ENCODE measurements around the gene ATP6V1E1.
"Not testable (repeated sequence)": the region's sequence is repeated elsewhere in the genome, so short reads cannot be mapped to it uniquely, and the experiment has no call there.

Gene ATP6V1E1

DNA sequence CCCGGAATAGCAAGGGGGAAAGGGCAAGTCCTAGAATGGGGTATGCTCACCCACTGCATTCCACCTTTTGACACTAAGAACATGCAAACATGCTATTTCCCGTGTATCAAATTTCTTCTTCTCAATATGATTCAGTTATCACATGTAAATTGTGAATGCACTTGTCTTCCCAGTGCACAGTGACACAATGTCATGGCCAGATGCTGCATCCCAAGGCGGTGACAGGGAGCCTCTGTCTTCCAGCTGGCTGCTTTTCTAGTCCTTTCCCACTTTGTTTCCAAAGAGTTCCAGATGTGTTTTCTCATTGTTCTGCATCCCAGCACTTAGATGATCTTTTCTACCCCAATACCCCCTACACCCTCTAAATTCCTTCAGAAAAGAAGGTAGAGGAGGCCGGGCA is 52.9 kb downstream of the ATP6V1E1 start:
- H3K4me3 ChIP-seq (ENCODE audit: insufficient read depth, low read depth, low read length): no peak overlapping the region
- no peak overlapping the region for H3K27ac ChIP-seq (ENCODE audit: insufficient read depth, low read depth, low read length, poor library complexity, severe bottlenecking)
- peaks cover 4% of the 10 kb centered on the region for H3K4me1 ChIP-seq (ENCODE audit: control insufficient read depth, insufficient read depth, low read length)
- H3K9me3 ChIP-seq (ENCODE audit: control insufficient read depth, low read length): no peaks in the 10 kb centered on the region
- 90 to 92% methylated on average over 4 of the region's 4 CpGs for WGBS, 2 experiments
- no peaks in the 10 kb centered on the region for H3K36me3 ChIP-seq (ENCODE audit: control insufficient read depth, insufficient read depth, low read length)
- H3K27me3 ChIP-seq (ENCODE audit: control insufficient read depth, insufficient read depth, low read length, poor library complexity, severe bottlenecking): no peaks in the 10 kb centered on the region

DNA sequence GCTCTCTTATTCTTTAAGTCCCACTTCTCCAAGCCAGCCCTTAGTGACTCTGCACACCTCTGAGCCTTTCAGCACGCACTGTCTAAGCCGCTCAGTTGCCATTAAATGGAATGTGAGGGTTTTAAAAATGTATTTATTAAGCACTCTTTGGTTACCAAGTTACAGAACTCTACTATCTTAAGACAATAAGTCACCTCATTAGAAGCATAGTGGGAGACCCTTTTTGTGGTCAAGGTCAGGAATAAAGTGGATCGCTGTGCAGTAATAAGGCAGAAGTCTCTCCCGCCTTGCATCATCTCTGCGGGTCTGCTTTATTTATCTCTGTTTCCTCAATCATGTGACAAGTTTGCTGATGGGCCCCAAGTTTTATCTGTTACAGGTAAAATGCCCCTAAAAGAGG is 53.4 kb downstream of the ATP6V1E1 start:
- Histone ChIP-seq H3K27me3 (ENCODE audit: control insufficient read depth, insufficient read depth, low read length, poor library complexity, severe bottlenecking) (no peaks in the 10 kb centered on the region), H3K9me3 (ENCODE audit: control insufficient read depth, low read length) (no peaks in the 10 kb centered on the region)
- 96 to 100% methylated on average over 3 to 5 of the region's 5 CpGs for WGBS, 2 experiments

DNA sequence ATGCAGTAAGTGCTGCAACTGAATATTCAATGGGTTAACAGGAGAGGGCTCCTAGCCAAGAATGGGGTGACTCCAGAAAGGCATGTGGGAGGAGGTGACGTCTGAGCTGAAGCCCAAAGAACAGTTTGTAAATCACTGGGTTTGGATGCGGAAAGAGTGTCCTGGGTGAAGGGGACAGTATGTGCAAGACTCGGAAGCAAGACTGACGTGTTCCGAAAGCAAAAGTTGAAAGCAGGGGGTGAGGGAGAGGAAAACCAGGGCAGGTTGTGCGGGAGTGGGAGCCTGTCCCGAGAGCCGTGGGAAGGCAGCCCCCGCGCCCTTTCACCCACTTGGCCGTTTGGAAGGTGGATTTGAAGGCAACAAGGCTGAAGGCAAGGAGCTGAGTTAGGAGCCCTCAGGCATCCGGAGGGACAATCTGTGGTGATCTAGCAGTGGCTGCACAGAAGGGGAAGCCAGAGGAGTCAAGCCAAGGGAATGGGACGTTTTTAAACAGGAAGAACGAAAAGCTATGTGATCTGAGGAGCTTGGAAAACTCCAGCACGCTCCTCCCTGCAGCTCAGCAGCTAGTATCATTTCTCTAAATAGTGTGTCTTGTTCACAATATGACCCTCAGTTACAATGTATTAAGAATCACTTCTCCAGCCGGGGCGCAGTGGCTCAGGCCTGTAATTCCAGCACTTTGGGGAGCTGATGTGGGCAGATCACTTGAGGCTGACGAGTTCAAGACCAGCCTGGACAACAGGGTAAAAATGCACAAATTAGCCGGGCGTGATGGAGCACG is 57.5 kb downstream of the ATP6V1E1 start:
- Histone ChIP-seq H3K9me3 (ENCODE audit: control insufficient read depth, low read length) (no peaks in the 10 kb centered on the region), H3K4me1 (ENCODE audit: control insufficient read depth, insufficient read depth, low read length) (peaks cover 8% of the 10 kb centered on the region), H3K27me3 (ENCODE audit: control insufficient read depth, insufficient read depth, low read length, poor library complexity, severe bottlenecking) (no peaks in the 10 kb centered on the region), H3K36me3 (ENCODE audit: control insufficient read depth, insufficient read depth, low read length) (no peaks in the 10 kb centered on the region), H3K27ac (ENCODE audit: insufficient read depth, low read depth, low read length, poor library complexity, severe bottlenecking) (no peak overlapping the region), H3K4me3 (ENCODE audit: insufficient read depth, low read depth, low read length) (no peak overlapping the region)
- 86 to 87% methylated on average over 21 of the region's 21 CpGs for WGBS, 2 experiments

More for the DNA sequence above, 53.4 kb downstream of the ATP6V1E1 start:
- H3K4me1 ChIP-seq (ENCODE audit: control insufficient read depth, insufficient read depth, low read length): peaks cover 2% of the 10 kb centered on the region
- no peak overlapping the region for H3K4me3 ChIP-seq (ENCODE audit: insufficient read depth, low read depth, low read length)
- no peaks in the 10 kb centered on the region for H3K36me3 ChIP-seq (ENCODE audit: control insufficient read depth, insufficient read depth, low read length)
- H3K27ac ChIP-seq (ENCODE audit: insufficient read depth, low read depth, low read length, poor library complexity, severe bottlenecking): no peak overlapping the region

DNA sequence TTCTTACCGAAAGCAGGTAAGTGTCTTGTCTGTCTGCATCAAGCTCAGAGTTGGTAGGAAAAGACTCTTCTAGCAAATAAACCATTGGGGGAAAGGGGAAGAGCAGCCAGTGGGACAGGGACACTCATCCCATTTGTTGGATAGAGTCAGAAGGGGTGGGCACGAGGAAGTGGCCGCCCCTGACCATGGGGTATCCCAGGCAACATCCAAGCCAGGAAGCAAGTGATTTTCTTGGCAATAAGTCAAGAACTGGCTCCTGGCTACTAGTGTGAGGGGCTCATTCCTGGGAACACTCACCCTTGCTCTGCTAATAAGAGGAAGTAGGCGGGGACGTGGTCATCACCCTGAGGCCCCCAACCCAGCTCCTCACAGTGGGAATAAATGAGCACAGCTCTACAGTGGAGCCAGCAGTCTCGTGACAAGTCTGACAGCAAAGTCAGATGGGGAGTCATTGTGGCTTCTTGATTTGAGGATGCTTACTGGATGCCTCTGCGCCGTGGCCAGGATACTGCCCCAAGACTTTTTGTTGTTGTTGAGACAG is 58.5 kb downstream of the ATP6V1E1 start:
- H3K4me3 ChIP-seq (ENCODE audit: insufficient read depth, low read depth, low read length): no peak overlapping the region
- no peaks in the 10 kb centered on the region for H3K27me3 ChIP-seq (ENCODE audit: control insufficient read depth, insufficient read depth, low read length, poor library complexity, severe bottlenecking)
- peaks cover 8% of the 10 kb centered on the region for H3K4me1 ChIP-seq (ENCODE audit: control insufficient read depth, insufficient read depth, low read length)
- H3K27ac ChIP-seq (ENCODE audit: insufficient read depth, low read depth, low read length, poor library complexity, severe bottlenecking): no peak overlapping the region
- no peaks in the 10 kb centered on the region for H3K9me3 ChIP-seq (ENCODE audit: control insufficient read depth, low read length)
- 75 to 82% methylated on average over 8 of the region's 8 CpGs for WGBS, 2 experiments
- no peaks in the 10 kb centered on the region for H3K36me3 ChIP-seq (ENCODE audit: control insufficient read depth, insufficient read depth, low read length)

DNA sequence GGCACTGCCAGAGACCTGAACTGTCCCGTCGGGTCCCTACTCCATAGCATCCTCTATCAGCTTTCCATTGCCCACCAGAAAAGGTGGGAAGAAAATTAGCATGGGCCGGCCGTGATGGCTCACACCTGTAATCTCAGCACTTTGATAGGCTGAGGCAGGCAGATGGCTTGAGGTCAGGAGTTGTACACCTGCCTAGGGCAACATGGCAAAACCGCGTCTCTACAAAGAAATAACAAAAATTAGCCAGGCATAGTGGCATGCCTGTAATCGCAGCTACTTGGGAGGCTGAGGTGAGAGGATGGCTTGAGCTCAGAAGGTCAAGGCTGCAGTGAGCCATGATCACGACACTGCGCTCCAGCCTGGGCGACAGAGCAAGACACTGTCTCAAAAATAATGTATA is 61.8 kb downstream of the ATP6V1E1 start:
- Histone ChIP-seq H3K36me3 (ENCODE audit: control insufficient read depth, insufficient read depth, low read length) (no peaks in the 10 kb centered on the region), H3K4me3 (ENCODE audit: insufficient read depth, low read depth, low read length) (no peak overlapping the region), H3K27ac (ENCODE audit: insufficient read depth, low read depth, low read length, poor library complexity, severe bottlenecking) (no peak overlapping the region), H3K27me3 (ENCODE audit: control insufficient read depth, insufficient read depth, low read length, poor library complexity, severe bottlenecking) (no peaks in the 10 kb centered on the region), H3K9me3 (ENCODE audit: control insufficient read depth, low read length) (no peaks in the 10 kb centered on the region), H3K4me1 (ENCODE audit: control insufficient read depth, insufficient read depth, low read length) (peaks cover 22% of the 10 kb centered on the region)
- WGBS, 2 experiments: 92 to 95% methylated on average over 10 of the region's 10 CpGs

DNA sequence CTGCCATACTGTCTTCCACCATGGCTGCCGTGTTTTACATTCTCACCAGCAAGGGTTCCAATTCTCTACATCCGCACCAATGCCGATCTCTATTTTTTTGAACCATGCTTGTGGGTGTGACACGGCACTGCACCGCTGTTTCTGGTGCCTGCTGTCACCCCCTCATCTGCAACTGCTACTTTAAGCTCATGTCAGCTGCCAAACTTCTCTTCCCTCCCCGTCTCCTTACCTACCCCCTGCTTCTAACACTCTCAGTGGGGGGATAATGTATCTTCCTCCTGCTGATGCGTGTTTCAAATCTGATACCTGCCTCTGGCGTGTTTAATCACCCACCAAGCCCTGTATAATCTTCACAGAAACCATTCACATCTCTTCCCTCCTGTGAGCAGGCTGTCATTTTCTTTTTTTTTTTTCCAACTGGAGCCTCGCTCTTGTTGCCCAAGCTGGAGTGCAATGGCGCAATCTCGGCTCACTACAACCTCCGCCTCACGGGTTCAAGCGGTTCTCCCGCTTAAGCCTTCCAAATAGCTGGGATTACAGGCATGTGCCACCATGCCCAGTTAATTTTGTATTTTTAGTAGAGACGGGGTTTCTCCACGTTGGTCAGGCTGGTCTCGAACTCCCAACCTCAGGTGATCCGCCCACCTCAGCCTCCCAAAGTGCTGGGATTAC is 62.4 kb downstream of the ATP6V1E1 start:
- not testable (repeated sequence) for H3K4me3 ChIP-seq (ENCODE audit: insufficient read depth, low read depth, low read length); H3K36me3 ChIP-seq (ENCODE audit: control insufficient read depth, insufficient read depth, low read length)
- WGBS, 2 experiments: 93 to 96% methylated on average over 19 of the region's 19 CpGs

DNA sequence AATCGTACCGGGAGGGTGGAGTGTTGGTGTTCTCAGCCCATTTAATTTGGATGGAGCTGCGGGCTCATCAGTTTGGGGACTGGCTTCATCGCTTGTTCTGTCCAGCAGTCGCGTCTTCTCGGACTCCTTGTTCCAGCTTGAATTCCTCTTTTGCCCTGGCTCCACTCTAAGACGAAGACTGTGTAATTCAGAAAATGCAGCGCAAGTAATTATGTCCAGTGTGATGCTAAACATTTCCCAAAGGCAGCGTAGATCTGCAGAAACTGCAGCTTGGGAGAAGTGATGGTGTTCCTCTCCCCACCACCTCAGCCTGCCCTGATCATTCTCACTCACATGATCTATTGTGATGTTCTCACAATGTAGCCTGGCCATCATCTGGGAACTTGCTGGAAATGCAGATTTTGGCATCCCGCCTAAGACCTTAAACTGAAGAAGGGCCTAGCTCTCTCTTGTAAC is 64.6 kb downstream of the ATP6V1E1 start:
- Histone ChIP-seq H3K27ac (ENCODE audit: insufficient read depth, low read depth, low read length, poor library complexity, severe bottlenecking) (no peak overlapping the region), H3K4me1 (ENCODE audit: control insufficient read depth, insufficient read depth, low read length) (peaks cover 15% of the 10 kb centered on the region), H3K27me3 (ENCODE audit: control insufficient read depth, insufficient read depth, low read length, poor library complexity, severe bottlenecking) (no peaks in the 10 kb centered on the region), H3K36me3 (ENCODE audit: control insufficient read depth, insufficient read depth, low read length) (peaks cover 3% of the 10 kb centered on the region), H3K4me3 (ENCODE audit: insufficient read depth, low read depth, low read length) (no peak overlapping the region), H3K9me3 (ENCODE audit: control insufficient read depth, low read length) (no peaks in the 10 kb centered on the region)
- WGBS, 2 experiments: 96% methylated on average over 11 of the region's 11 CpGs

More for the DNA sequence above, 62.4 kb downstream of the ATP6V1E1 start:
- not testable (repeated sequence) for H3K27ac ChIP-seq (ENCODE audit: insufficient read depth, low read depth, low read length, poor library complexity, severe bottlenecking); H3K9me3 ChIP-seq (ENCODE audit: control insufficient read depth, low read length); H3K27me3 ChIP-seq (ENCODE audit: control insufficient read depth, insufficient read depth, low read length, poor library complexity, severe bottlenecking)
- H3K4me1 ChIP-seq (ENCODE audit: control insufficient read depth, insufficient read depth, low read length): peaks cover 22% of the 10 kb centered on the region

DNA sequence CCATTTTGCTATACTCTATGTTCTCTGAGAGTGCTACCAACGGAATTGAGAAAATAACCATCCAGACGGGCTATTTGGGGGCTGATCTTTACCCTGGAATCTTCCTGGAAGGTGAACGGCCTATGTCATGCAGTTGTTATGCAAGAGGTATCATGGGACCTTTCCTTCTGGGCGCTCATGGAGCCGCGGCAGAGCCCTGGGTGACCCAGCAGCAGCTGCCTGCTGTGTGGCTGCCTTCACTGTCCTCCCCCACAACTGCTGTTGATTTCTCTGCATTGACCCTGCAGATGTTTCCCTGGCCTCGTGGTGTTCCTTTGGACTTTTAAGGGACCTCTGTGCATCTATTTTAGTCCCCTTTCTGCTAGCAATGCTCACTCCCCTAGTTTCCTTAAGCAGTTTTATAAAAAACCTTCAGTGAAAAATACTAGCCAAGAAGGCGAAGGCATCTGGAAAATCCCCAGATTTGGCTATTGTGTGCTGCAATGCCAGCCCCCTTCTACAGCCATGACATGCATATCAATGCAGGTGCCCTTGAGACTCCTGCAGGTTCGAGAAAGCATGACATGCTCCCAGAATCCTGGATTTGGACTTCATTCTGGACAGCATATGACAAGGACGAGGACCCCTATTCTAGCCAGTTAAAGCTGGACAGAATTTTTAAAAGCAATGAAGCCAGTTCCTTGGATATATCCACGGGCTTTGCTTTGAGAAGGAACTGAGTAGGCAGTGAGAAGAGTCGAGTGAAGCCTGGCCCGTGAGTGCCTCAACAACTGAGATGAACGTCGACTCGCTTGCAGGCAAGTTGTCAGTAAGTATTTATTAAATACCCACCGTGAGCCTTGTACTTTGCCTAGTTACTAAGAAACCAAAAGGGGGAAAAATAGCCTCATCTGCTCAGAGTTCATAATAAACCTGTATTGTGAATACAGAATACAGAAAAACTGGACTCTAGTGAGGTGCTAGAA is 65.4 kb downstream of the ATP6V1E1 start, which contains the start of gene SLC25A18:
SLC25A18 (plus strand) TSS at position 593 of the 965 bp plus-strand sequence. CDS start 16,447 bp downstream, outside the sequence.
- H3K27ac ChIP-seq (ENCODE audit: insufficient read depth, low read depth, low read length, poor library complexity, severe bottlenecking): peak within 1 kb of the TSS; percentile 63

DNA sequence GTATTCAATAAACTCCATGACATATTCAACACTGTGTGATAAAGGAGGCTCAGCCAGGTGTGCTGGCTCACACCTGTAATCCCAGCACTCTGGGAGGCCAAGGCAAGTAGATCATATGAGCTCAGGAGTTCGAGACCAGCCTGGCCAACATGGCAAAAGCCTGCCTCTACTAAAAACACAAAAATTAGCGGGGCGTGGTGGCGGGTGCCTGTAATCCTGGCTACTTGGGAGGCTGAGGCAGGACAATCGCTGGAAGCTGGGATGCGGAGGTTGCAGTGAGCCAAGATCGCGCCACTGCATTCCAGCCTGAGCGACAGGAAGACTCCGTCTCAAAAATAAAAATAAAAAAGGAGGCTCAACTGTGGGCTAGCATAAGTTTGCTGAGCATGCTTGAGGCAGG is 69.4 kb downstream of the ATP6V1E1 start:
- H3K27me3 ChIP-seq (ENCODE audit: control insufficient read depth, insufficient read depth, low read length, poor library complexity, severe bottlenecking): no peaks in the 10 kb centered on the region
- no peak overlapping the region for H3K4me3 ChIP-seq (ENCODE audit: insufficient read depth, low read depth, low read length)
- no peaks in the 10 kb centered on the region for H3K9me3 ChIP-seq (ENCODE audit: control insufficient read depth, low read length)
- no peak overlapping the region for H3K27ac ChIP-seq (ENCODE audit: insufficient read depth, low read depth, low read length, poor library complexity, severe bottlenecking)
- peaks cover 14% of the 10 kb centered on the region for H3K36me3 ChIP-seq (ENCODE audit: control insufficient read depth, insufficient read depth, low read length)
- peaks cover 15% of the 10 kb centered on the region for H3K4me1 ChIP-seq (ENCODE audit: control insufficient read depth, insufficient read depth, low read length)
- WGBS, 2 experiments: 95 to 96% methylated on average over 10 of the region's 10 CpGs

More for the DNA sequence above, 65.4 kb downstream of the ATP6V1E1 start, which contains the start of gene SLC25A18:
- 63 to 65% methylated on average over 17 of the region's 17 CpGs for WGBS, 2 experiments
- H3K36me3 ChIP-seq (ENCODE audit: control insufficient read depth, insufficient read depth, low read length): peaks cover 7% of the 10 kb centered on the region
- H3K27me3 ChIP-seq (ENCODE audit: control insufficient read depth, insufficient read depth, low read length, poor library complexity, severe bottlenecking): no peaks in the 10 kb centered on the region
- H3K4me1 ChIP-seq (ENCODE audit: control insufficient read depth, insufficient read depth, low read length): peaks cover 15% of the 10 kb centered on the region
- no peaks in the 10 kb centered on the region for H3K9me3 ChIP-seq (ENCODE audit: control insufficient read depth, low read length)
- H3K4me3 ChIP-seq (ENCODE audit: insufficient read depth, low read depth, low read length): no peak within 1 kb of the TSS
